ENCODE results near the gene SYTL2. TPM values are rescaled to one million over a fixed set of nuclear protein-coding genes. Genes with fewer than 3 reads are reported as not detected.
A peak's percentile ranks its signal among the peaks of the same experiment; 100 is the strongest.
"Not testable (repeated sequence)": the region's sequence is repeated elsewhere in the genome, so short reads cannot be mapped to it uniquely, and the experiment has no call there.

The SYTL2 gene
- total RNA-seq, 1 experiment from 2014 or later, result 5.2 TPM

DNA sequence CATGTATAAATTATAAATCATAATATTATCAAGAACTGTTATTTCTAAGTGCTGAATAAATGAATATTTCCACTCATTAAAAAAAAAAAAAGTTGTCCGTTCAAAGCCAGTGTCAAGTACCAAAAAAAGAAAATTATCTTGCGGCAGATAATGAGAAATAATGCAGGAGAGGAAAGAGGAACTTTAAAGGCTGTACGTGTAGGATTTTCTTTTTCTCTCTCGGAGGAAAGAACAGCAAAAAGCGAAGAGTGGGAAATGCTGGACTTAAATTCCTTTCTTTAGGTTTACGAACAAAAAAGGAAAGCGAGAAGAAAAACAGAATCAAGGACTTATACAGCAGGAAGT is 43.2 kb upstream of the SYTL2 start:
- Histone ChIP-seq H2BK12ac (ENCODE audit: insufficient read length, low read depth, low read length) (no peak overlapping the region), H2AK5ac (ENCODE audit: insufficient read length, low read length) (no peak overlapping the region), H2BK20ac (ENCODE audit: low read depth, low read length, poor library complexity, severe bottlenecking) (no peak overlapping the region), H3K56ac (ENCODE audit: insufficient read length, low read depth, low read length) (no peak overlapping the region), H3T11ph (ENCODE audit: low read length) (no peak overlapping the region), H2BK5ac (ENCODE audit: insufficient read length, low read length) (no peak overlapping the region), H3K9me3 (ENCODE audit: control insufficient read depth, low read depth, low read length) (no peaks in the 10 kb centered on the region), H3K4me1 (ENCODE audit: insufficient read depth, low read length) (no peaks in the 10 kb centered on the region; the same call in 1 of the 2 replicates), H3K14ac (ENCODE audit: insufficient read depth, low read length) (peak overlapping the region; percentile 96; the same call in 1 of the 2 replicates), H4K20me1 (ENCODE audit: control insufficient read depth, insufficient read depth, insufficient read length) (no peaks in the 10 kb centered on the region), H3K23ac (ENCODE audit: insufficient read length, low read depth, low read length) (no peak overlapping the region), H4K5ac (ENCODE audit: insufficient read length, low read depth, low read length) (no peak overlapping the region), H3K4ac (ENCODE audit: low read depth, low read length) (no peak overlapping the region), H3K4me2 (ENCODE audit: insufficient read depth, insufficient read length, low read length) (peak overlapping the region; percentile 78), H3K27me3 (ENCODE audit: insufficient read depth, low read length) (no peaks in the 10 kb centered on the region), H3K23me2 (ENCODE audit: insufficient read length, low read depth, low read length, poor library complexity, severe bottlenecking) (no peaks in the 10 kb centered on the region), H2BK15ac (ENCODE audit: low read depth, low read length) (no peak overlapping the region), H3K27ac (ENCODE audit: insufficient read length, low read depth, low read length) (no peak overlapping the region), H3K79me2 (ENCODE audit: insufficient read depth, low read length) (no peaks in the 10 kb centered on the region), H2AFZ (ENCODE audit: low read length) (no peak overlapping the region), H3K9ac (ENCODE audit: extremely low read depth, insufficient read length, low read length) (peak overlapping the region; percentile 78), H4K8ac (replicated peaks; ENCODE audit: insufficient read length, low read depth, low read length) (no peak overlapping the region), H4K91ac (ENCODE audit: insufficient read length, low read depth, low read length) (no peak overlapping the region), H3K79me1 (ENCODE audit: insufficient read depth, low read depth, low read length, poor library complexity, severe bottlenecking) (no peaks in the 10 kb centered on the region), H3K18ac (ENCODE audit: insufficient read length, low read depth, low read length) (peak overlapping the region; percentile 88), H2BK120ac (ENCODE audit: low read depth, low read length, poor library complexity, severe bottlenecking) (no peak overlapping the region)
- H3K27me3 Mint-ChIP-seq (ENCODE audit: low read depth), result peaks cover 3% of the 10 kb centered on the region
- TF ChIP-seq, protein P1, sequence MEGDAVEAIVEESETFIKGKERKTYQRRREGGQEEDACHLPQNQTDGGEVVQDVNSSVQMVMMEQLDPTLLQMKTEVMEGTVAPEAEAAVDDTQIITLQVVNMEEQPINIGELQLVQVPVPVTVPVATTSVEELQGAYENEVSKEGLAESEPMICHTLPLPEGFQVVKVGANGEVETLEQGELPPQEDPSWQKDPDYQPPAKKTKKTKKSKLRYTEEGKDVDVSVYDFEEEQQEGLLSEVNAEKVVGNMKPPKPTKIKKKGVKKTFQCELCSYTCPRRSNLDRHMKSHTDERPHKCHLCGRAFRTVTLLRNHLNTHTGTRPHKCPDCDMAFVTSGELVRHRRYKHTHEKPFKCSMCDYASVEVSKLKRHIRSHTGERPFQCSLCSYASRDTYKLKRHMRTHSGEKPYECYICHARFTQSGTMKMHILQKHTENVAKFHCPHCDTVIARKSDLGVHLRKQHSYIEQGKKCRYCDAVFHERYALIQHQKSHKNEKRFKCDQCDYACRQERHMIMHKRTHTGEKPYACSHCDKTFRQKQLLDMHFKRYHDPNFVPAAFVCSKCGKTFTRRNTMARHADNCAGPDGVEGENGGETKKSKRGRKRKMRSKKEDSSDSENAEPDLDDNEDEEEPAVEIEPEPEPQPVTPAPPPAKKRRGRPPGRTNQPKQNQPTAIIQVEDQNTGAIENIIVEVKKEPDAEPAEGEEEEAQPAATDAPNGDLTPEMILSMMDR (conservative IDR thresholded peaks at IDR 0.05), result no peak
- H3K27ac Mint-ChIP-seq, result peak overlapping the region in 2 of 3 experiments; percentile 93 to 96; a peak in 3 of 7 replicates
- no peak for DNase-seq
- H3K9me3 Mint-ChIP-seq, result peaks cover 22 to 26% of the 10 kb centered on the region in 2 experiments
- peaks cover 14 to 30% (median 18%) of the 10 kb centered on the region in 3 experiments for H3K36me3 Mint-ChIP-seq (ENCODE audit: insufficient read depth in 1 of 3, low read depth in 3 of 3)
- no CpG with 5 or more reads among the region's 7 CpGs for WGBS (ENCODE audit: extremely low coverage, insufficient read length, low lambda C conversion rate)
- peak overlapping the region; percentile 75 to 82 for H3K4me3 Mint-ChIP-seq
- peaks cover 7 to 11% of the 10 kb centered on the region in 2 experiments for H3K4me1 Mint-ChIP-seq

DNA sequence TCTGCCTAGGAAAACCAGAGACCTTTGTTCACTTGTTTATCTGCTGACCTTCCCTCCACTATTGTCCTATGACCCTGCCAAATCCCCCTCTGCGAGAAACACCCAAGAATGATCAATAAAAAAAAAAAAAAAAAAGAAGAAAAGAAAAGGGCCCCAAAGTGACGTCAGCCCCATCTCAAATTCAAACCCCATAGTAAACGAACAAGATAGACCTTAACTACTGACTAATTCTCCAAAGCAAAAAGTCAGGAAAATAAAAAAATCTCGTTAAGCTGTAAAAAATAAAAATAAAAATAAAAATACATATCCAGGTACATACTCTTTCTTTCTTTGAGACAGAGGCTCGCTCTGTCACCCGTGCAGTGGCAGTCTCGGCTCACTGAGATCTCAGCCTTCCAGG is 42.6 kb upstream of the SYTL2 start:
- DNase-seq; H4K8ac ChIP-seq (replicated peaks; ENCODE audit: insufficient read length, low read depth, low read length); H3K27me3 ChIP-seq (ENCODE audit: insufficient read depth, low read length); H3K14ac ChIP-seq (ENCODE audit: insufficient read depth, low read length); H3K56ac ChIP-seq (ENCODE audit: insufficient read length, low read depth, low read length); H4K91ac ChIP-seq (ENCODE audit: insufficient read length, low read depth, low read length); H3K9me3 ChIP-seq (ENCODE audit: control insufficient read depth, low read depth, low read length); H3K9ac ChIP-seq (ENCODE audit: extremely low read depth, insufficient read length, low read length); H3K4me1 ChIP-seq (ENCODE audit: insufficient read depth, low read length); H4K20me1 ChIP-seq (ENCODE audit: control insufficient read depth, insufficient read depth, insufficient read length); H3K4me2 ChIP-seq (ENCODE audit: insufficient read depth, insufficient read length, low read length); H3K27ac Mint-ChIP-seq; H3K79me2 ChIP-seq (ENCODE audit: insufficient read depth, low read length); H2BK120ac ChIP-seq (ENCODE audit: low read depth, low read length, poor library complexity, severe bottlenecking); H3K4me3 Mint-ChIP-seq; H2BK12ac ChIP-seq (ENCODE audit: insufficient read length, low read depth, low read length); H3K27ac ChIP-seq (ENCODE audit: insufficient read length, low read depth, low read length); H3T11ph ChIP-seq (ENCODE audit: low read length); H2AFZ ChIP-seq (ENCODE audit: low read length); H2AK5ac ChIP-seq (ENCODE audit: insufficient read length, low read length); H3K4ac ChIP-seq (ENCODE audit: low read depth, low read length); H2BK15ac ChIP-seq (ENCODE audit: low read depth, low read length); H3K18ac ChIP-seq (ENCODE audit: insufficient read length, low read depth, low read length); H4K5ac ChIP-seq (ENCODE audit: insufficient read length, low read depth, low read length); H2BK20ac ChIP-seq (ENCODE audit: low read depth, low read length, poor library complexity, severe bottlenecking); H3K23me2 ChIP-seq (ENCODE audit: insufficient read length, low read depth, low read length, poor library complexity, severe bottlenecking); H2BK5ac ChIP-seq (ENCODE audit: insufficient read length, low read length); H3K79me1 ChIP-seq (ENCODE audit: insufficient read depth, low read depth, low read length, poor library complexity, severe bottlenecking); H3K23ac ChIP-seq (ENCODE audit: insufficient read length, low read depth, low read length); H3K27me3 Mint-ChIP-seq (ENCODE audit: low read depth): not testable (repeated sequence)
- H3K4me1 Mint-ChIP-seq, result peaks cover 7 to 11% of the 10 kb centered on the region in 2 experiments
- H3K9me3 Mint-ChIP-seq, result peaks cover 26 to 27% of the 10 kb centered on the region in 2 experiments
- WGBS (ENCODE audit: extremely low coverage, insufficient read length, low lambda C conversion rate), result no CpG with 5 or more reads among the region's 7 CpGs
- peaks cover 14 to 33% (median 18%) of the 10 kb centered on the region in 3 experiments for H3K36me3 Mint-ChIP-seq (ENCODE audit: insufficient read depth in 1 of 3, low read depth in 3 of 3)
